Coronary artery (tissue), 2 donors: ENCODE data around the gene DMWD.
A peak's percentile ranks its signal among the peaks of the same experiment; 100 is the strongest.

Experiments used
- DNase-seq: peaks from one replicate; pipeline ENCODE4 v3.0.0-alpha.2; 2017; ENCODE audit warnings: low spot score
- H3K27ac ChIP-seq, 2 donors: fragments of 200-600 bp; sonication (generic); one replicate each; pipeline ENCODE4 v1.5.1; 2016 to 2019
- H3K4me3 ChIP-seq: fragments of 200-600 bp; sonication (generic); 2 replicates; pipeline ENCODE4 v1.5.1; 2016; ENCODE audit warnings: mild to moderate bottlenecking, moderate library complexity
- CTCF ChIP-seq: fragments of 200-600 bp; sonication (generic); IDR thresholded peaks from one replicate; pipeline ENCODE4 v1.5.1; 2019; ENCODE audit warnings: antibody characterized with exemption

Gene DMWD

GRCh38 chr19:45794627-45795026, 2.0 kb upstream of the DMWD start:
- H3K4me3 ChIP-seq: no peak overlapping the region
- no peak for TF ChIP-seq CTCF
- DNase-seq: no peak
- no peak overlapping the region for H3K27ac ChIP-seq

- Histone ChIP-seq H3K4me3 (no peak overlapping the region), H3K27ac (no peak overlapping the region)
- DNase-seq: no peak
- TF ChIP-seq CTCF: no peak
These were observed 1.2 kb upstream of the DMWD start for GRCh38 chr19:45793876-45794275.

GRCh38 chr19:45793178-45793564, 526 bp upstream of the DMWD start:
- no peak for TF ChIP-seq CTCF
- H3K27ac ChIP-seq: peak overlapping the region in 1 of 2 donors; percentile 49
- DNase-seq: no peak
- H3K4me3 ChIP-seq: peak overlapping the region; percentile 45

- DNase-seq: no peak
- peak overlapping the region; percentile 66 to 94 for H3K27ac ChIP-seq
These were observed 738 bp downstream of the DMWD start for GRCh38 chr19:45791744-45792469.

GRCh38 chr19:45790942-45791341, 1.7 kb downstream of the DMWD start:
- H3K4me3 ChIP-seq: peak overlapping the region; percentile 93
- no peak for DNase-seq
- no peak overlapping the region for H3K27ac ChIP-seq
- no peak for TF ChIP-seq CTCF

More at GRCh38 chr19:45791744-45792469, 738 bp downstream of the DMWD start:
- TF ChIP-seq CTCF: no peak
- H3K4me3 ChIP-seq: peak overlapping the region; percentile 93

GRCh38 chr19:45789035-45789786, 3.4 kb downstream of the DMWD start:
- no peak for TF ChIP-seq CTCF
- no peak for DNase-seq
- H3K4me3 ChIP-seq: no peak overlapping the region
- no peak overlapping the region for H3K27ac ChIP-seq

GRCh38 chr19:45786533-45786894, 6.1 kb downstream of the DMWD start:
- no peak for DNase-seq
- peak overlapping the region in 1 of 2 donors; percentile 97 for H3K27ac ChIP-seq
- no peak overlapping the region for H3K4me3 ChIP-seq
- TF ChIP-seq CTCF: no peak
